Measurements from ENCODE around the gene PITPNM1. TPM values are rescaled to one million over a fixed set of nuclear protein-coding genes. Genes with fewer than 3 reads are reported as not detected.

The PITPNM1 gene
- total and polyA plus RNA-seq, 2 of the 13 experiments (the other 11 are each of a cell fraction or from before 2014, with no cell fraction given) = 8.2 to 8.5 TPM

DNA sequence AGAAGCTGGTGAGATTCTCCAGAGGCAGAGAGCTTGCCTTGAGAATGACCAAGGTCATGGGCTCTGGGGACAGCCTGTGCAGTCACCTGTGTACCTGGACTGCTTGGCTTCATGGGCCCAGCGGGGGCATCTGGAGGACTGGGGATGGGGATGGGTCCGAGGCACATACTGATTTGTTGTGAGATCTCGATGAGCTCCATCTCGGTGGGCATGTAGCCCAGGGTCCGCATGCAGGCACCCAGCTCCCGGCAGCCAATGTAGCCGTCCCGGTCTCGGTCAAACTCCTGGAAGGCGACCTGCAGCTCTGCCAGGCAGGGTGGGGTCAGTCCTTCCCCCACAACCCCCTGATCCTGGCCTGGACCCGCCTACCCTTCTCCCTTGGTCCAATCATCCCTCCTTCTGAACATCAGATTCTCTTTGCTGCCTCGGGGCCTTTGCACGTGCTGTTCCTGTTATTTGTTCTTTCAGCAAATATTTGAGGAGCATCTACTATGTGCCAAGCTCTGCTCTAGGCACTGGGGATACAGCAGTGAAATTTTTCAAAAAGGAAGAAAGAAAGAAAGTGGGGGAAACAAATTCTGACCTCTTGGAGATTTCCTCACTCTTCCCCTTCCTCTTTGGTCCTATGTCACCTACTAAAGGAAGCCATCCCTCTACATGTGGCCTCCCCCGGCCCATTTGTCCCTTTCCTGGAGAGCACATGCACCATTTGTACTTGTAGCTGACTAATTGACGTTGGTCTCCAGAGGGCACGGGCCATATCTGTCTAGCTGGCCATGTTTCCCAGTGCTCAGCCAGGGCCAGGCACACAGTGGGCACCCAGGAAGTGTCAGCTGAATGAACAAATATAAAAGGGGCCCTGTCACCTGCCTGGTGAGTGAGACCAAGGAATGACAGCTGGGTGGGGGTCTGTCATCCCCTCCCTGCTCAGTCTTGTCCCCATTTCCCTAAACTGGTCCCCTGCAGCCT is 16.0 kb upstream of the PITPNM1 start:
- no peak for ATAC-seq
- POLR2A ChIA-PET = no interaction called here
- H3K79me2 ChIP-seq (ENCODE audit: insufficient read depth, low read length) = no peaks in the 10 kb centered on the region
- no peaks in the 10 kb centered on the region for H4K20me1 ChIP-seq (ENCODE audit: insufficient read depth, low read length)
- peaks cover 7 to 22% of the 10 kb centered on the region in 2 experiments; a peak in 4 of 5 replicates for H3K27me3 ChIP-seq (ENCODE audit: control insufficient read depth in 1 of 2, insufficient read depth in 2 of 2, low read length in 2 of 2)
- H3K27ac ChIP-seq (ENCODE audit: extremely low read length, insufficient read depth, low read length) = no peak overlapping the region
- no peak overlapping the region for H3K4me2 ChIP-seq (ENCODE audit: low read depth, low read length)
- H3K36me3 ChIP-seq (replicated peaks in 1 of 2; ENCODE audit: control insufficient read depth in 1 of 2, insufficient read depth in 2 of 2, low read length in 2 of 2) = no peaks in the 10 kb centered on the region
- CTCF ChIA-PET (ENCODE audit: low intra/inter-chr PET ratio, low total read pairs) = no interaction called here
- H2AFZ ChIP-seq (ENCODE audit: low read length) = no peak overlapping the region
- in situ Hi-C loops (cut with HindIII; ENCODE audit: extremely low pct_ligation_motif_present, low pct_unique_long_range_greater_than_20kb) = no loop called here
- H3K9me3 ChIP-seq (ENCODE audit: low read length) = no peaks in the 10 kb centered on the region
- BruUV-seq (replicated peaks) = no TSS peak
- intact Hi-C loops (cut with micrococcal nuclease; ENCODE audit: unreplicated experiment) = loop anchor here (10.0 kb wide), 1 partner anchor 556 kb away; no protein-coding TSS in a partner anchor
- no peak overlapping the region for H3K9ac ChIP-seq (ENCODE audit: insufficient read depth, low read depth, low read length)
- no peak for FAIRE-seq
- H3K4me1 ChIP-seq (ENCODE audit: insufficient read depth, low read length) = no peaks in the 10 kb centered on the region
- DNase-seq (ENCODE audit: low spot score) = no peak
- 29% methylated on average over 7 of the region's 16 CpGs for WGBS (ENCODE audit: low lambda C conversion rate)
- no peak overlapping the region for H3K4me3 ChIP-seq (replicated peaks in 1 of 3; ENCODE audit: insufficient read depth in 1 of 3, low read depth in 2 of 3, low read length in 3 of 3)
- TF ChIP-seq, protein P1, sequence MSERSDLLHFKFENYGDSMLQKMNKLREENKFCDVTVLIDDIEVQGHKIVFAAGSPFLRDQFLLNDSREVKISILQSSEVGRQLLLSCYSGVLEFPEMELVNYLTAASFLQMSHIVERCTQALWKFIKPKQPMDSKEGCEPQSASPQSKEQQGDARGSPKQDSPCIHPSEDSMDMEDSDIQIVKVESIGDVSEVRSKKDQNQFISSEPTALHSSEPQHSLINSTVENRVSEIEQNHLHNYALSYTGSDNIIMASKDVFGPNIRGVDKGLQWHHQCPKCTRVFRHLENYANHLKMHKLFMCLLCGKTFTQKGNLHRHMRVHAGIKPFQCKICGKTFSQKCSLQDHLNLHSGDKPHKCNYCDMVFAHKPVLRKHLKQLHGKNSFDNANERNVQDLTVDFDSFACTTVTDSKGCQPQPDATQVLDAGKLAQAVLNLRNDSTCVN (CRISPR knock-in tag; IDR thresholded peaks at IDR 0.05; ENCODE audit: borderline replicate concordance) = no peak
- TF ChIP-seq SRY (CRISPR knock-in tag; IDR thresholded peaks at IDR 0.05) (no peak), NRL (CRISPR knock-in tag; IDR thresholded peaks at IDR 0.05; ENCODE audit: borderline replicate concordance) (no peak), ZNF329 (CRISPR knock-in tag; IDR thresholded peaks at IDR 0.05; ENCODE audit: low read depth) (no peak), NR2F1 (CRISPR knock-in tag; IDR thresholded peaks at IDR 0.05) (no peak), NAIF1 (CRISPR knock-in tag; IDR thresholded peaks at IDR 0.05; ENCODE audit: borderline replicate concordance) (no peak), ZNF746 (CRISPR knock-in tag; IDR thresholded peaks at IDR 0.05) (no peak), ZEB1 (IDR thresholded peaks at IDR 0.05; ENCODE audit: insufficient replicate concordance, low read depth) (no peak), EZH2 (conservative IDR thresholded peaks at IDR 0.05; ENCODE audit: low read depth, low read length) (no peak), MTA1 (CRISPR knock-in tag; IDR thresholded peaks at IDR 0.05; ENCODE audit: borderline replicate concordance) (no peak)
- TF ChIP-seq, protein P2, sequence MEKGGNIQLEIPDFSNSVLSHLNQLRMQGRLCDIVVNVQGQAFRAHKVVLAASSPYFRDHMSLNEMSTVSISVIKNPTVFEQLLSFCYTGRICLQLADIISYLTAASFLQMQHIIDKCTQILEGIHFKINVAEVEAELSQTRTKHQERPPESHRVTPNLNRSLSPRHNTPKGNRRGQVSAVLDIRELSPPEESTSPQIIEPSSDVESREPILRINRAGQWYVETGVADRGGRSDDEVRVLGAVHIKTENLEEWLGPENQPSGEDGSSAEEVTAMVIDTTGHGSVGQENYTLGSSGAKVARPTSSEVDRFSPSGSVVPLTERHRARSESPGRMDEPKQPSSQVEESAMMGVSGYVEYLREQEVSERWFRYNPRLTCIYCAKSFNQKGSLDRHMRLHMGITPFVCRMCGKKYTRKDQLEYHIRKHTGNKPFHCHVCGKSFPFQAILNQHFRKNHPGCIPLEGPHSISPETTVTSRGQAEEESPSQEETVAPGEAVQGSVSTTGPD (CRISPR knock-in tag; IDR thresholded peaks at IDR 0.05) = no peak
- TF ChIP-seq, protein P3, sequence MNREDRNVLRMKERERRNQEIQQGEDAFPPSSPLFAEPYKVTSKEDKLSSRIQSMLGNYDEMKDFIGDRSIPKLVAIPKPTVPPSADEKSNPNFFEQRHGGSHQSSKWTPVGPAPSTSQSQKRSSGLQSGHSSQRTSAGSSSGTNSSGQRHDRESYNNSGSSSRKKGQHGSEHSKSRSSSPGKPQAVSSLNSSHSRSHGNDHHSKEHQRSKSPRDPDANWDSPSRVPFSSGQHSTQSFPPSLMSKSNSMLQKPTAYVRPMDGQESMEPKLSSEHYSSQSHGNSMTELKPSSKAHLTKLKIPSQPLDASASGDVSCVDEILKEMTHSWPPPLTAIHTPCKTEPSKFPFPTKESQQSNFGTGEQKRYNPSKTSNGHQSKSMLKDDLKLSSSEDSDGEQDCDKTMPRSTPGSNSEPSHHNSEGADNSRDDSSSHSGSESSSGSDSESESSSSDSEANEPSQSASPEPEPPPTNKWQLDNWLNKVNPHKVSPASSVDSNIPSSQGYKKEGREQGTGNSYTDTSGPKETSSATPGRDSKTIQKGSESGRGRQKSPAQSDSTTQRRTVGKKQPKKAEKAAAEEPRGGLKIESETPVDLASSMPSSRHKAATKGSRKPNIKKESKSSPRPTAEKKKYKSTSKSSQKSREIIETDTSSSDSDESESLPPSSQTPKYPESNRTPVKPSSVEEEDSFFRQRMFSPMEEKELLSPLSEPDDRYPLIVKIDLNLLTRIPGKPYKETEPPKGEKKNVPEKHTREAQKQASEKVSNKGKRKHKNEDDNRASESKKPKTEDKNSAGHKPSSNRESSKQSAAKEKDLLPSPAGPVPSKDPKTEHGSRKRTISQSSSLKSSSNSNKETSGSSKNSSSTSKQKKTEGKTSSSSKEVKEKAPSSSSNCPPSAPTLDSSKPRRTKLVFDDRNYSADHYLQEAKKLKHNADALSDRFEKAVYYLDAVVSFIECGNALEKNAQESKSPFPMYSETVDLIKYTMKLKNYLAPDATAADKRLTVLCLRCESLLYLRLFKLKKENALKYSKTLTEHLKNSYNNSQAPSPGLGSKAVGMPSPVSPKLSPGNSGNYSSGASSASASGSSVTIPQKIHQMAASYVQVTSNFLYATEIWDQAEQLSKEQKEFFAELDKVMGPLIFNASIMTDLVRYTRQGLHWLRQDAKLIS (CRISPR knock-in tag; IDR thresholded peaks at IDR 0.05) = no peak
- TF ChIP-seq, protein P4, sequence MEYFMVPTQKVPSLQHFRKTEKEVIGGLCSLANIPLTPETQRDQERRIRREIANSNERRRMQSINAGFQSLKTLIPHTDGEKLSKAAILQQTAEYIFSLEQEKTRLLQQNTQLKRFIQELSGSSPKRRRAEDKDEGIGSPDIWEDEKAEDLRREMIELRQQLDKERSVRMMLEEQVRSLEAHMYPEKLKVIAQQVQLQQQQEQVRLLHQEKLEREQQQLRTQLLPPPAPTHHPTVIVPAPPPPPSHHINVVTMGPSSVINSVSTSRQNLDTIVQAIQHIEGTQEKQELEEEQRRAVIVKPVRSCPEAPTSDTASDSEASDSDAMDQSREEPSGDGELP (IDR thresholded peaks at IDR 0.05; ENCODE audit: borderline replicate concordance, low read depth) = no peak
- TF ChIP-seq, protein P5, sequence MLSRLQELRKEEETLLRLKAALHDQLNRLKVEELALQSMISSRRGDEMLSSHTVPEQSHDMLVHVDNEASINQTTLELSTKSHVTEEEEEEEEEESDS (CRISPR knock-in tag; IDR thresholded peaks at IDR 0.05; ENCODE audit: borderline replicate concordance) = no peak

Data from HepG2 (cell line).